ENCODE results near the gene NKX6-2. TPM values are rescaled to one million over a fixed set of nuclear protein-coding genes. Genes with fewer than 3 reads are reported as not detected.
A peak's percentile ranks its signal among the peaks of the same experiment; 100 is the strongest.

The NKX6-2 gene
- total and polyA plus RNA-seq, 2 of the 8 experiments (the other 6 are each of a cell fraction or from before 2014, with no cell fraction given): 0.06 TPM; not detected in 1

DNA sequence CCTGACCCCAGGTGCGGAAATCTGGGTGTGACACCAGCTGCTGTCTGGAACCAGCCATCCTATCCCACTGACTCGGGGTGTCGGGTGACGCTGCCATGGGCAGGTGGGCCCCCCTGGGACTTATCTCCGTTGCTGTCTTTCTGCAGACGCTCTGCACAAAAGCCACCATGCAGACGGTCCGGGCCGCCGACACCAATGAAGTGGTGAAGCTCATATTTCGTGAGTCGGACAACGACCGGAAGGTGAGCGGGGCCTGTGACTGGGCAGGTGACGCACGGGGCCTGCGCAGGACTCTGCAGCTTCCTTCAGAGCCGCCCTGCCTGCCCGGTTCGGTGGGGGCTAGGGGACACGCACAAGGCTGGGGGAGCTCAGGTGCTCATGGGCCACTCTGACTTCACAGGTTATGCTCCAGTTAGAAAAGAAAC is 36.6 kb downstream of the NKX6-2 start:
- DNase-seq (ENCODE audit: low read depth in 1 of 2, low spot score in 2 of 2): no peak
- Histone ChIP-seq H3K9ac (replicated peaks in 1 of 4; ENCODE audit: extremely low read depth in 1 of 4, low read depth in 3 of 4, low read length in 3 of 4) (no peak overlapping the region), H2AFZ (ENCODE audit: low read length) (no peak overlapping the region), H4K8ac (ENCODE audit: extremely low read depth, insufficient read depth, low read length) (peak overlapping the region; percentile 25), H3K14ac (ENCODE audit: insufficient read length) (no peak overlapping the region), H4K91ac (replicated peaks; ENCODE audit: insufficient read length, low read length) (no peak overlapping the region), H3K4me2 (ENCODE audit: insufficient read depth in 1 of 2, low read depth in 2 of 2, low read length in 2 of 2) (no peak overlapping the region), H2BK15ac (ENCODE audit: low read length) (no peak overlapping the region), H3K4ac (replicated peaks; ENCODE audit: insufficient read length, low read depth, low read length) (no peak overlapping the region), H4K20me1 (replicated peaks in 1 of 2; ENCODE audit: control insufficient read depth in 1 of 2, insufficient read depth in 2 of 2, low read length in 2 of 2) (peaks cover 0 to 1% of the 10 kb centered on the region in 2 experiments), H3K79me2 (ENCODE audit: control insufficient read depth in 1 of 2, insufficient read depth in 2 of 2, low read length in 2 of 2) (no peaks in the 10 kb centered on the region), H3K56ac (replicated peaks; ENCODE audit: insufficient read length, low read depth, low read length) (no peak overlapping the region), H3K4me1 (replicated peaks in 1 of 4; ENCODE audit: control insufficient read depth in 3 of 4, insufficient read depth in 4 of 4, low read length in 3 of 4) (peaks cover 0 to 15% (median 4%) of the 10 kb centered on the region in 4 experiments; a peak in 6 of 7 replicates), H3K23ac (ENCODE audit: insufficient read length) (no peak overlapping the region), H2BK120ac (replicated peaks; ENCODE audit: low read depth, low read length) (no peak overlapping the region), H3K27me3 (replicated peaks in 1 of 4; ENCODE audit: control insufficient read depth in 3 of 4, extremely low read depth in 1 of 4, insufficient read depth in 3 of 4, low read length in 3 of 4) (no peaks in the 10 kb centered on the region), H2AK5ac (ENCODE audit: low read depth, low read length) (no peak overlapping the region; the same call in 1 of the 2 replicates), H3K79me1 (ENCODE audit: low read depth, low read length) (no peaks in the 10 kb centered on the region), H3K4me3 (ENCODE audit: extremely low read depth in 1 of 4, insufficient read depth in 2 of 4, low read depth in 3 of 4, low read length in 4 of 4) (no peak overlapping the region), H2BK12ac (ENCODE audit: low read depth, low read length) (0 out of 2 replicates have a peak overlapping the region, but pooled peaks have one; percentile 27), H3K9me3 (ENCODE audit: insufficient read depth in 2 of 2, low read depth in 1 of 2, low read length in 1 of 2) (no peaks in the 10 kb centered on the region), H3K27ac (ENCODE audit: low read depth, low read length) (no peak overlapping the region), H3K23me2 (ENCODE audit: low read depth, low read length) (no peaks in the 10 kb centered on the region), H3K18ac (ENCODE audit: extremely low read depth, low read length) (0 out of 2 replicates have a peak overlapping the region, but pooled peaks have one; percentile 6), H2BK20ac (ENCODE audit: low read length) (no peak overlapping the region), H2BK5ac (ENCODE audit: low read depth, low read length) (no peak overlapping the region; the same call in 1 of the 2 replicates), H3K36me3 (ENCODE audit: control insufficient read depth in 2 of 4, insufficient read depth in 4 of 4, low read length in 3 of 4) (no peaks in the 10 kb centered on the region), H4K5ac (ENCODE audit: insufficient read length, low read depth, low read length) (no peak overlapping the region)
- 87% methylated on average over 22 of the region's 22 CpGs; no CpG with 5 or more reads in 1 of the 2 experiments for WGBS, 2 experiments (ENCODE audit: extremely low coverage in 1 of 2, insufficient coverage in 1 of 2, insufficient read length in 1 of 2, insufficient replicate concordance in 2 of 2, low coverage in 1 of 2, low lambda C conversion rate in 2 of 2, missing lambda C conversion rate in 1 of 2)
- no peak for TF ChIP-seq BRCA1 (IDR thresholded peaks at IDR 0.05; ENCODE audit: low read depth, low read length)
- TF ChIP-seq SIX5 (IDR thresholded peaks at IDR 0.05; ENCODE audit: low read depth, low read length): no peak
- no peak for TF ChIP-seq PHF8 (conservative IDR thresholded peaks at IDR 0.05; ENCODE audit: low read depth, low read length)
- TF ChIP-seq EGR1 (IDR thresholded peaks at IDR 0.05; ENCODE audit: borderline replicate concordance, low read depth, low read length): no peak
- TF ChIP-seq POU5F1 (IDR thresholded peaks at IDR 0.05; ENCODE audit: low read depth, low read length): no peak
- TF ChIP-seq FOSL1 (IDR thresholded peaks at IDR 0.05; ENCODE audit: insufficient read depth, low read depth, low read length): no peak
- no peak for TF ChIP-seq SIN3A (conservative IDR thresholded peaks at IDR 0.05 in 1 of 2, IDR thresholded peaks at IDR 0.05 in 1 of 2; ENCODE audit: low read depth in 1 of 2, low read length in 2 of 2)
- no peak for TF ChIP-seq GABPA (IDR thresholded peaks at IDR 0.05; ENCODE audit: borderline replicate concordance, insufficient read depth, low read length)
- TF ChIP-seq HDAC2 (IDR thresholded peaks at IDR 0.05; ENCODE audit: borderline replicate concordance in 1 of 2, low read depth in 2 of 2, low read length in 2 of 2): no peak
- no peak for TF ChIP-seq NRF1 (IDR thresholded peaks at IDR 0.05; ENCODE audit: low read depth, low read length)
- TF ChIP-seq MAFK (IDR thresholded peaks at IDR 0.05; ENCODE audit: low read depth, low read length): no peak
- TF ChIP-seq CBX5 (IDR thresholded peaks at IDR 0.05; ENCODE audit: low read depth, low read length): no peak
- no peak for TF ChIP-seq POLR2AphosphoS5 (IDR thresholded peaks at IDR 0.05; ENCODE audit: low read depth, low read length)
- ChIA-PET CTCF (ENCODE audit: partially characterized antibody) (interaction anchor here (0.7 to 1.8 kb wide), 4 partner anchors 11 to 125 kb away, joined by 3 to 7 read pairs (median 4); no protein-coding TSS in a partner anchor), POLR2A (ENCODE audit: partially characterized antibody) (interaction anchor here (1.8 kb wide), 1 partner anchor 11 kb away, joined by 4 read pairs; no protein-coding TSS in a partner anchor)
- FAIRE-seq: no peak

Data from H1 (cell line).